ENCODE measurements around the gene TOX2. TPM values are rescaled to one million over a fixed set of nuclear protein-coding genes. Genes with fewer than 3 reads are reported as not detected.

TOX2 gene
- total RNA-seq, 2 experiments from 2014 or later = 3.3 to 3.9 TPM

DNA sequence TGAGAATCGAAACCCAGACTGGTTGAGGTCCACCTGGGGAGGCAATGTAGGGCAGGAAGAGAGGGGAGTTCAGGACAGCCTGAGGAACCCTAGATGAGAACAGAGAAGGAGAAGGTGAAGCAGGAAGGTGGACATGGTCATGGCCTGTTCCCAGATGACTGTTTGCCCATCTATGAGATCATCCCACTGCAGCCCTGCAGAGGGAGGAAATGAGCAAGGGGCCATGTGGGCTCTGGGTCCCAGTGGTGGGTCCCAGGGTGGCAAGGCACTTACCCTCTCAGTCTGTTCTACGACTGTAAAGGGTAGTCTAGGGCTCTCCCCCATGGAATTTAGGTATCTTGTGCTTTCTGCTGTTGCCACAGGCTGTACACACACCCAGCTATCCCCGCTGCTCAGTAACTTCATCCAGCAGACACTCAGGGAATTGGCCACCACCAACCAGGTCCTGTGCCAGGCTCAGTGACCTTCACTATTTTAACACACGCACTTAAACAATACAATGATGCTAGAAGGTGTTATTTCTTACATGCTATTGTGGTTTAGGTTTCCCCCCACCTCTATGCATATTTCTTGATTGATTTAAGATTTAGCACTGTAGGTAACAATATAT, 89.8 kb downstream of the TOX2 start:
- H3K4me1 ChIP-seq (ENCODE audit: insufficient read depth, low read length) = peaks cover 3% of the 10 kb centered on the region
- Mint-ChIP-seq H3K9me3 (no peaks in the 10 kb centered on the region), H3K27ac (no peak overlapping the region), H3K4me1 (ENCODE audit: low read depth) (peaks cover 8% of the 10 kb centered on the region), H3K36me3 (ENCODE audit: low read depth) (no peaks in the 10 kb centered on the region), H3K27me3 (no peaks in the 10 kb centered on the region), H3K4me3 (no peak overlapping the region)
- no peaks in the 10 kb centered on the region for H3K36me3 ChIP-seq (ENCODE audit: insufficient read depth, low read length)
- ATAC-seq (ENCODE audit: poor library complexity) = no peak
- H3K27me3 ChIP-seq (ENCODE audit: control insufficient read depth in 1 of 2, insufficient read depth in 2 of 2, low read length in 2 of 2) = peaks cover 0 to 4% of the 10 kb centered on the region in 2 experiments
- H3K4me3 ChIP-seq (ENCODE audit: low read length) = no peak overlapping the region
- POLR2A ChIA-PET = no interaction called here
- H3K9me3 ChIP-seq (ENCODE audit: control insufficient read depth in 1 of 2, insufficient read depth in 1 of 2, low read length in 2 of 2) = no peaks in the 10 kb centered on the region
- DNase-seq = no peak
- H3K27ac ChIP-seq (ENCODE audit: low read depth in 1 of 2, low read length in 2 of 2) = no peak overlapping the region
- CTCF ChIA-PET = no interaction called here
- TF ChIP-seq, protein P1, sequence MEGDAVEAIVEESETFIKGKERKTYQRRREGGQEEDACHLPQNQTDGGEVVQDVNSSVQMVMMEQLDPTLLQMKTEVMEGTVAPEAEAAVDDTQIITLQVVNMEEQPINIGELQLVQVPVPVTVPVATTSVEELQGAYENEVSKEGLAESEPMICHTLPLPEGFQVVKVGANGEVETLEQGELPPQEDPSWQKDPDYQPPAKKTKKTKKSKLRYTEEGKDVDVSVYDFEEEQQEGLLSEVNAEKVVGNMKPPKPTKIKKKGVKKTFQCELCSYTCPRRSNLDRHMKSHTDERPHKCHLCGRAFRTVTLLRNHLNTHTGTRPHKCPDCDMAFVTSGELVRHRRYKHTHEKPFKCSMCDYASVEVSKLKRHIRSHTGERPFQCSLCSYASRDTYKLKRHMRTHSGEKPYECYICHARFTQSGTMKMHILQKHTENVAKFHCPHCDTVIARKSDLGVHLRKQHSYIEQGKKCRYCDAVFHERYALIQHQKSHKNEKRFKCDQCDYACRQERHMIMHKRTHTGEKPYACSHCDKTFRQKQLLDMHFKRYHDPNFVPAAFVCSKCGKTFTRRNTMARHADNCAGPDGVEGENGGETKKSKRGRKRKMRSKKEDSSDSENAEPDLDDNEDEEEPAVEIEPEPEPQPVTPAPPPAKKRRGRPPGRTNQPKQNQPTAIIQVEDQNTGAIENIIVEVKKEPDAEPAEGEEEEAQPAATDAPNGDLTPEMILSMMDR (IDR thresholded peaks at IDR 0.05) = no peak
- intact Hi-C loops (cut with DNase I, micrococcal nuclease) = no loop called here

DNA sequence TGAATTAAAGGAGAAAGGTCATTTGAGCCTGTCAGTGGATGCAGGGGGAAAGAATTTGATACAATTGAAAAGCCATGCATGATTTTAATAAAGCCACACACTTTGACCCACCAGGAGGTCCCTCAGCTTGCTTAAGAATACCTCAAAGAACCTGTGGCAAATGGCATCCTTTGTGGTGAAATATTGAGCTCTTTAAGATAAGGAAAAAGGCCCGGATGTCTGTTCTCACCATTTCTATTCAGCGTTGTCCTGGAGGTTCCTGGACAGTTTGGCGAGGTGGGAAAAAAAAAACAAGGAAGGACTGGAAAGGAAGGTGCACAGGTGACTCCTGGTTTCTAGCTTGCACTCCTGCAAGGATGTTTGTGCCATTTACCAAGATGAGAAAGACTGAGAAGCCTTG, 91.0 kb downstream of the TOX2 start:
- TF ChIP-seq, protein P1 (IDR thresholded peaks at IDR 0.05) = no peak
- ATAC-seq (ENCODE audit: poor library complexity) = no peak
- Mint-ChIP-seq H3K27me3 (no peaks in the 10 kb centered on the region), H3K4me1 (ENCODE audit: low read depth) (peaks cover 13% of the 10 kb centered on the region), H3K36me3 (ENCODE audit: low read depth) (no peaks in the 10 kb centered on the region), H3K4me3 (no peak overlapping the region), H3K9me3 (no peaks in the 10 kb centered on the region), H3K27ac (no peak overlapping the region)
- H3K9me3 ChIP-seq (ENCODE audit: control insufficient read depth in 1 of 2, insufficient read depth in 1 of 2, low read length in 2 of 2) = no peaks in the 10 kb centered on the region
- intact Hi-C loops (cut with DNase I, micrococcal nuclease) = no loop called here
- peaks cover 7% of the 10 kb centered on the region for H3K4me1 ChIP-seq (ENCODE audit: insufficient read depth, low read length)
- CTCF ChIA-PET = no interaction called here
- no peaks in the 10 kb centered on the region for H3K27me3 ChIP-seq (ENCODE audit: control insufficient read depth in 1 of 2, insufficient read depth in 2 of 2, low read length in 2 of 2)
- POLR2A ChIA-PET = interaction anchor here (0.7 kb wide), 1 partner anchor 13 kb away, joined by 3 read pairs; no protein-coding TSS in a partner anchor
- H3K27ac ChIP-seq (ENCODE audit: low read depth in 1 of 2, low read length in 2 of 2) = no peak overlapping the region
- H3K36me3 ChIP-seq (ENCODE audit: insufficient read depth, low read length) = no peaks in the 10 kb centered on the region
- DNase-seq = no peak
- no peak overlapping the region for H3K4me3 ChIP-seq (ENCODE audit: low read length)

DNA sequence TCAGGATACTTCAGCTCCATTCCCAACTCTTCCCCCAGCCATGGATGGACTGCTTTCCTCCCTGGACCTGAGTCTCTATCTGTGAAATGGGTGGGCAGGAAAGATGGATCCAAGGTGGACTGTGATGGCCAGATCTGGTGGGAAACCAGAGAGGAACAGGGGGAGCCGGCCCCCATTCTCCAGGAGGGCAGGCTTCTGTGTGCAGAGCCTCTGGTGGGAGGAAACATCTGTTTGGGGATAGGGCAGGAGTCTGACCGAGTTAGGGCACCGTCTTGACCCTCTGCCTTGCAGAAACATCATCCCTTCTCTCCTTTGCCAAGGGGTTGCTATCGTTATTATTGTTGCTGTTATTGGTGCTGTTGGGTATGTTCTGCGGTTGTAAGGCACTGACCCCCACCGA, 91.5 kb downstream of the TOX2 start:
- Mint-ChIP-seq H3K27ac (no peak overlapping the region), H3K9me3 (no peaks in the 10 kb centered on the region), H3K27me3 (no peaks in the 10 kb centered on the region), H3K36me3 (ENCODE audit: low read depth) (no peaks in the 10 kb centered on the region), H3K4me3 (no peak overlapping the region), H3K4me1 (ENCODE audit: low read depth) (peaks cover 18% of the 10 kb centered on the region)
- no peaks in the 10 kb centered on the region for H3K9me3 ChIP-seq (ENCODE audit: control insufficient read depth in 1 of 2, insufficient read depth in 1 of 2, low read length in 2 of 2)
- no peak for DNase-seq
- H3K4me1 ChIP-seq (ENCODE audit: insufficient read depth, low read length) = peaks cover 11% of the 10 kb centered on the region
- H3K27ac ChIP-seq (ENCODE audit: low read depth in 1 of 2, low read length in 2 of 2) = no peak overlapping the region
- no peaks in the 10 kb centered on the region for H3K27me3 ChIP-seq (ENCODE audit: control insufficient read depth in 1 of 2, insufficient read depth in 2 of 2, low read length in 2 of 2)
- ChIA-PET CTCF (no interaction called here), POLR2A (no interaction called here)
- H3K4me3 ChIP-seq (ENCODE audit: low read length) = no peak overlapping the region
- intact Hi-C loops (cut with DNase I, micrococcal nuclease) = no loop called here
- H3K36me3 ChIP-seq (ENCODE audit: insufficient read depth, low read length) = no peaks in the 10 kb centered on the region
- no peak for ATAC-seq (ENCODE audit: poor library complexity)
- TF ChIP-seq, protein P1 (IDR thresholded peaks at IDR 0.05) = no peak
